ENCODE measurements around the gene STAT2.

DNA sequence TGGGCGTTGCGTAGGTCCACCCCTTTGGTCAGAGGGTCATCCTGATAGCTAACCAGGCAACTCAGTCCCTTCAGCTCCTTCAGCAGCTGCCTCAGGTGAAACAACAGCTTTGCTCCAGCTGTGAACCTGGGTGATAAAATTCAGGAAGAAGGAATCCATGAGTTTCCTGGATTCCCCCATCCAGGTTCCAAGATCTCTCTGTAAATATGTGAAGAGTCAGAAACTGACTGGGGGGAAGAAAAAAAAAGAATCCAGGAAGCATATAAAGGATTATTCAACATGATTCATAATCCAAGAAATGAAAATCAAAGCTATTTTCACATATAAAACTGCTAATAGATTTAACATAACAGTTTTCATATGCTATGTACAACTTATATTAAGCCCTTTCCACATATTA, 8.6 kb downstream of the STAT2 start:
- TF ChIP-seq, protein P1, sequence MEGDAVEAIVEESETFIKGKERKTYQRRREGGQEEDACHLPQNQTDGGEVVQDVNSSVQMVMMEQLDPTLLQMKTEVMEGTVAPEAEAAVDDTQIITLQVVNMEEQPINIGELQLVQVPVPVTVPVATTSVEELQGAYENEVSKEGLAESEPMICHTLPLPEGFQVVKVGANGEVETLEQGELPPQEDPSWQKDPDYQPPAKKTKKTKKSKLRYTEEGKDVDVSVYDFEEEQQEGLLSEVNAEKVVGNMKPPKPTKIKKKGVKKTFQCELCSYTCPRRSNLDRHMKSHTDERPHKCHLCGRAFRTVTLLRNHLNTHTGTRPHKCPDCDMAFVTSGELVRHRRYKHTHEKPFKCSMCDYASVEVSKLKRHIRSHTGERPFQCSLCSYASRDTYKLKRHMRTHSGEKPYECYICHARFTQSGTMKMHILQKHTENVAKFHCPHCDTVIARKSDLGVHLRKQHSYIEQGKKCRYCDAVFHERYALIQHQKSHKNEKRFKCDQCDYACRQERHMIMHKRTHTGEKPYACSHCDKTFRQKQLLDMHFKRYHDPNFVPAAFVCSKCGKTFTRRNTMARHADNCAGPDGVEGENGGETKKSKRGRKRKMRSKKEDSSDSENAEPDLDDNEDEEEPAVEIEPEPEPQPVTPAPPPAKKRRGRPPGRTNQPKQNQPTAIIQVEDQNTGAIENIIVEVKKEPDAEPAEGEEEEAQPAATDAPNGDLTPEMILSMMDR (conservative IDR thresholded peaks at IDR 0.05) = no peak
- no peak for TF ChIP-seq ZFX (IDR thresholded peaks at IDR 0.05)

Data from C4-2B (cell line).